Activated T-cell treated with anti-CD3 and anti-CD28 coated beads, Interleukin-2, amount 50 U/mL, for 1 hour (primary cell): Measurements from ENCODE around the gene FAM185A.
"Not testable (repeated sequence)": the region's sequence is repeated elsewhere in the genome, so short reads cannot be mapped to it uniquely, and the experiment has no call there.

Experiments used
- DNase-seq: peaks from one replicate; pipeline ENCODE4 v3.0.0-alpha.2; 2020

The FAM185A gene

GRCh38 chr7:102780926-102781325, 32.1 kb downstream of the FAM185A start:
- not testable (repeated sequence) for DNase-seq

- DNase-seq: not testable (repeated sequence)
Measured at GRCh38 chr7:102788770-102789169, 40.0 kb downstream of the FAM185A start.

- DNase-seq: not testable (repeated sequence)
Measured at GRCh38 chr7:102790364-102791100, 41.7 kb downstream of the FAM185A start.

- DNase-seq: not testable (repeated sequence)
Measured at GRCh38 chr7:102791367-102791766, 42.6 kb downstream of the FAM185A start.

- DNase-seq: not testable (repeated sequence)
Measured at GRCh38 chr7:102791831-102792230, 43.0 kb downstream of the FAM185A start.

GRCh38 chr7:102794567-102794966, 45.8 kb downstream of the FAM185A start:
- DNase-seq: not testable (repeated sequence)

- DNase-seq: not testable (repeated sequence)
Measured at GRCh38 chr7:102795987-102796595, 47.3 kb downstream of the FAM185A start.

GRCh38 chr7:102806613-102807012, 57.8 kb downstream of the FAM185A start:
- DNase-seq: no peak

- DNase-seq: no peak
Measured at GRCh38 chr7:102810916-102811315, 62.1 kb downstream of the FAM185A start.

GRCh38 chr7:102811942-102812678, 63.3 kb downstream of the FAM185A start:
- no peak for DNase-seq

- DNase-seq: no peak
Measured at GRCh38 chr7:102813191-102814024, 64.6 kb downstream of the FAM185A start.

- DNase-seq: no peak
Measured at GRCh38 chr7:102814025-102814471, 65.2 kb downstream of the FAM185A start.

- DNase-seq: no peak
Measured at GRCh38 chr7:102817616-102818573, 69.1 kb downstream of the FAM185A start.

GRCh38 chr7:102819151-102819550, 70.4 kb downstream of the FAM185A start:
- DNase-seq: no peak

GRCh38 chr7:102821994-102822747, 73.4 kb downstream of the FAM185A start:
- DNase-seq: no peak

- DNase-seq: no peak
Measured at GRCh38 chr7:102823390-102824119, 74.8 kb downstream of the FAM185A start.

- no peak for DNase-seq
Measured at GRCh38 chr7:102828286-102828685, 79.5 kb downstream of the FAM185A start.

- no peak for DNase-seq
Measured at GRCh38 chr7:102829075-102829474, 80.3 kb downstream of the FAM185A start.

- no peak for DNase-seq
Measured at GRCh38 chr7:102830197-102830596, 81.4 kb downstream of the FAM185A start.

- DNase-seq: no peak
Measured at GRCh38 chr7:102832674-102833073, 83.9 kb downstream of the FAM185A start.
